Lower leg skin (tissue), 3 donors: ENCODE data around the gene MYCN.
"Not testable (repeated sequence)": the region's sequence is repeated elsewhere in the genome, so short reads cannot be mapped to it uniquely, and the experiment has no call there.

Experiments used
- CTCF ChIP-seq, 3 donors: fragments of 450-650 bp; IDR thresholded peaks; one replicate each; pipeline ENCODE4 v1.5.1; 2016; ENCODE audit warnings: antibody characterized with exemption in 3 of 3, mild to moderate bottlenecking in 3 of 3, moderate library complexity in 2 of 3
- POLR2A ChIP-seq, 2 donors: fragments of 450-650 bp; IDR thresholded peaks; one replicate each; pipeline ENCODE4 v1.6.1; 2016 to 2017; ENCODE audit warnings: antibody characterized with exemption in 2 of 2, mild to moderate bottlenecking in 1 of 2, moderate library complexity in 1 of 2

- not testable (repeated sequence) for TF ChIP-seq POLR2A, CTCF (IDR thresholded peaks at IDR 0.05)
These were observed 29.1 kb upstream of the MYCN start for GRCh38 chr2:15911270-15911669.
